GM12872 (cell line): Measurements from ENCODE around the gene NHEJ1.

Experiments used
- TF ChIP-seq, protein P1 (sequence below): IDR thresholded peaks from 3 replicates; pipeline ENCODE4 v1.5.1; 2011; ENCODE audit warnings: low read depth, mild to moderate bottlenecking, low read length, moderate library complexity; ENCODE audit not compliant: insufficient read depth

The NHEJ1 gene

DNA sequence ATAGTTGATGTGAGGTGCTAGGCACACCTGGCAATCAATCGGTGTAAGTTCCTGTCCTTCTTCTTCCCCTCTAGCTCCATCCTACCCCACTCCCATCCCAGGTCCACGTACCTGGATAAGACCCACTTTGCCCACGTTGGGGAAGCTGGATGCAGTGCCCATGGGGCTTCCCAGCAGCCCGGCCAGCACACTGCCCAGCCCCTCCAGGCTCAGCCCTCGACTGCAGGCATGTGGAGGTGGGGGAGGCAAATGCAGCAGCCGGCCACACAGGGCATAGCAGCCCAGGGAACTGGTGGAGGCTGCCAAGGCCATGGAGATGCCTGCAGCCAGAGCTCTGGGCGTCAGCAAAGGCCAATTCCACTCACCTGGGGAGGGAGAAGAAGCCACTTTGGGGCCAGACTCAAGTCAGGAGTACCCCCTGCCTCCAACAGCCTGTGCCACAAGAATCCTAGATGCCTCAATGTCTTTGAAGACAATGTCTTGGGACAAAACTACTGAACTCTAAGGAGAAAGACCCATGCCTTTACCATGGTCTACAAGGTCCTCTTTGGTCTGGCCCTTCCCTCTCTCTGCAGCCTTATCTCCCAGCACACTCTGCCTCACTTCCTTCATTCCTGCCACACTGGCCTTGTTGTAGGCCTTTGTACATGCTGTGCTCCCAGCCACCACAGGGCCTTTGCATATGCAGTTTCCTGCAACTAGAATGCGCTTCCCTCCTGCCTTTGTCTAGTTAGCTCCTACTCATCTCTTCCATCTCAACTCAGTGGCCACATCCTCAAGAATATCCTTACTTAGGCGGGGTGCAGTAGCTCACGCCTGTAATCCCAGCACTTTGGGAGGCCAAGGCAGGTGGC lies 4.7 kb upstream of the NHEJ1 start:
- TF ChIP-seq, protein P1, sequence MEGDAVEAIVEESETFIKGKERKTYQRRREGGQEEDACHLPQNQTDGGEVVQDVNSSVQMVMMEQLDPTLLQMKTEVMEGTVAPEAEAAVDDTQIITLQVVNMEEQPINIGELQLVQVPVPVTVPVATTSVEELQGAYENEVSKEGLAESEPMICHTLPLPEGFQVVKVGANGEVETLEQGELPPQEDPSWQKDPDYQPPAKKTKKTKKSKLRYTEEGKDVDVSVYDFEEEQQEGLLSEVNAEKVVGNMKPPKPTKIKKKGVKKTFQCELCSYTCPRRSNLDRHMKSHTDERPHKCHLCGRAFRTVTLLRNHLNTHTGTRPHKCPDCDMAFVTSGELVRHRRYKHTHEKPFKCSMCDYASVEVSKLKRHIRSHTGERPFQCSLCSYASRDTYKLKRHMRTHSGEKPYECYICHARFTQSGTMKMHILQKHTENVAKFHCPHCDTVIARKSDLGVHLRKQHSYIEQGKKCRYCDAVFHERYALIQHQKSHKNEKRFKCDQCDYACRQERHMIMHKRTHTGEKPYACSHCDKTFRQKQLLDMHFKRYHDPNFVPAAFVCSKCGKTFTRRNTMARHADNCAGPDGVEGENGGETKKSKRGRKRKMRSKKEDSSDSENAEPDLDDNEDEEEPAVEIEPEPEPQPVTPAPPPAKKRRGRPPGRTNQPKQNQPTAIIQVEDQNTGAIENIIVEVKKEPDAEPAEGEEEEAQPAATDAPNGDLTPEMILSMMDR, result no peak

DNA sequence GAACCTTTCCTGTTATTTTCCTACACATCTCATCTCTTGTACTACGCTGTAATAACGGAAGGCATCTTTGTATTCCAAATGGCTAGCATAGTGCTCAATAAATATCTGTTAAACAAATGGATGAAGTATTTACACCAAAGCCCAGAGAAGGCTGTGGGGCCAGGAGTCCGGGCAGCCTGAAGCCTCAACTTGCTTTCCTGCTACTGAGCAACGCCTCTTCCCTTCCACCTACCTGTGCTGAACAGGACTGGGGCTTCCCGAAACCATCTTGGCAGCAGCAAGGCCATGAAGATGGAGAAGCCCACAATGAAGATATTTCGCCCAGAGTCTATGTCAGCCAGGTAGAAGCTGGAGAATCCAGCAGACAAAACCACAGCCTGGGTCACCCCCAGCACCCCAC lies 2.5 kb upstream of the NHEJ1 start:
- TF ChIP-seq, protein P1, result no peak

DNA sequence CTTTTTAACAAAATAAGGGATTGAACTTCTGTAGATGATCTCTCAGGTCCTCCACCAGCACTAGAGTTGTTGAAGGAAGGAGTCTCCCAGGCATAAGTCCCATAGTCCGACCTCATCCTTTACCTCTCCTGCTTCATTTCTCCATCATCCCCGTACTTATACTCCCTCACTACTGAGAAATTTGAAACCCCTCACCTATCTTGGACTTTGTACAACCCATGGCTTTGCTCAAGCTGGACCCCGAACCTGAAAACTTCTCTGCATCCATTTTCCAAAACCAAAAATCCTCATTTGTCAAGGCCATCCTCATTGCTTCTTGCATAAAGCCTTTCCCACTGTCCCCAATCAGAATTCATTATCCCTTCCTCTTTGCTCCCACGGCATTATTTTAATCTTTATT lies 482 bp upstream of the NHEJ1 start:
- TF ChIP-seq, protein P1, result no peak

DNA sequence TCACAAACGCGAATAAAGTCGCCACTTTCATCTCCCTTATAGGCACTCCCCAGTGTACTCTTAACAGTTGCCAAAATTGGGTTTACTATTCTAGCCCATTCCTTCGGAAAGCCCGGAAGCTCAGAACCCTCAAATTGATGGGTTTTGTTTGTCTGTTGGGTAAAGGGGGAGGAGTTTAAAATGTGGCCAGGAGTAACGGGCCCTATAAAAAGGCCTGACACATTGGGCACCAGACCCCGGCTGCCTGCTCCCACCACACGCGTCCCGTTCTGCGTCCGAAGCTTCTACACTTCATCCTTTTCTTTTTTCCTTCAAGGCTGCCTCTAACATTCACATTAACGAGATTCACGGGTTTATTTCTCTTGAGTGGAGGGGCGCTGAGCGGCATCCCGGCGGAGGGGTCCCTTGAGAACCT lies 837 bp downstream of the NHEJ1 start:
- TF ChIP-seq, protein P1, result no peak

DNA sequence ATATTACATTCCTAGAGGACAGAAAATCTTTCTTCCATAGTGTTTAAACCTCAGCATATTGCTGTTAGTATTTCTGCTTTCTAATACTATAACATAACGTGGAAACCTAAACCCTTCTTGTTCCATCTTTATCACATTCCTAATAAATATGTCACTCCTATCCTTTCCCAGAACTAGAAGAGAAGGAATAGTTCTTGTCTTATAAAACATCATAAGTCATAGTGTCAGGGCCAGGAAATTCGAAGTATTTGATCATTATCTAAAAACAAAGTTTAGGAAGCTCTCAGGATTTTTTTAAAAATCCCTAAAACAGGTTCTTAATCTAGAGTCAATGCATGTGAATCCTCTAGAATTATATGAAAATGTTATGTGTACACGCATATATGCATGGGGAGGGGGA lies 2.0 kb downstream of the NHEJ1 start:
- TF ChIP-seq, protein P1, result no peak

DNA sequence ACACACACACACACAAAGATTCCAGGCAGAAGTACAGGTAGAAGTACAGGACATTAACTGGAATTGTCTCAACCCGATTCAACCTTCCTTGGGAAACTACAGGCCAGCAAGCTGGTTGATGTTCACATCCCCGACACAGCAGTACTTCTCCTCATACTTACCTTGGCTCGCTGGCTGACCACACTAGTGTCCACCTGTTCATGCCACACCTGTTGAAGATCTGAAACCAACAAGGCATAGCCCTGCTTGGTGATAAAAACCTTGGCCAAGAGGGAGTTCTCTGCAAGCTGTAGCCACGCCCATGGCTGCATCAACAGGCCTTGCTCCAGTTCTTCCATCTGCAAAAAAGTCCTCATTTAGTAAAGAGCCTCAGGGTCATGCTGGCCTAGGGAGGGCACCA lies 2.6 kb downstream of the NHEJ1 start:
- TF ChIP-seq, protein P1, result no peak

DNA sequence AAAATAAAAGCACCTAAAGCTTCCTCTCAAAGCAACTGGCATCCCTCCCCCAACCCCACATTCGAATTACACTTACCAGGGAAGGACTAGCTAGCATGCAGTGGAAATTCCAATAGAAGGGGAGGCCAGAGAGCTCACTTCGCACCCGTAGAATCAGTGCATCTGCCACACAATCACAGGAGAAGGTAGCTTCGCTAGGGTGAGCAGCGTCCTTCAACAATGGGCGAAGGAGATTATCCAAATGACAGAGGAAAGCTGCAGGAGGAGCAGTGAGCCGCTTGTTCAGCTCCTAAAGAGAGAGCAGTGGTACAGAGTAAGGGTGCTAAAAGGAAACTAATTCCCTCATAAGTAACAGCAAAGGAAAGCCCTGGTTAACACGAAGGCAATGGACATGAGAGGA lies 3.2 kb downstream of the NHEJ1 start:
- TF ChIP-seq, protein P1, result no peak
